Stimulated activated CD4-positive, alpha-beta T cell treated with anti-CD3 and anti-CD28 coated beads, Interleukin-12 subunit alpha, Interleukin-12 subunit beta, amount 100 ng/mL, for 48 hours (primary cell): ENCODE data around the gene KRT77.
"Not testable (repeated sequence)": the region's sequence is repeated elsewhere in the genome, so short reads cannot be mapped to it uniquely, and the experiment has no call there.

Source experiments
- DNase-seq, 3 donors: peaks; one replicate each; pipeline ENCODE4 v3.0.0-alpha.2; 2020; ENCODE audit warnings: low read depth in 2 of 3, low spot score in 1 of 3

KRT77 gene

GRCh38 chr12:52703424-52703823 lies at the start of gene KRT77:
TSS of gene KRT77 (minus strand) at chr12:52703524. CDS start at chr12:52703434, 90 bp downstream.
- DNase-seq, result no peak

GRCh38 chr12:52752516-52752915 lies 49.2 kb upstream of the KRT77 start:
- DNase-seq, result no peak

- DNase-seq, result no peak
These were observed 48.5 kb upstream of the KRT77 start for GRCh38 chr12:52751795-52752194.

GRCh38 chr12:52750532-52750931 lies 47.2 kb upstream of the KRT77 start:
- DNase-seq, result not testable (repeated sequence)

- DNase-seq, result no peak
These were observed 46.5 kb upstream of the KRT77 start for GRCh38 chr12:52749827-52750226.

- DNase-seq, result no peak
These were observed 45.3 kb upstream of the KRT77 start for GRCh38 chr12:52748578-52748977.

- DNase-seq, result no peak
These were observed 42.2 kb upstream of the KRT77 start for GRCh38 chr12:52745554-52745953.

- no peak for DNase-seq
These were observed 41.3 kb upstream of the KRT77 start for GRCh38 chr12:52744493-52745156.

GRCh38 chr12:52742822-52743457 lies 39.6 kb upstream of the KRT77 start:
- DNase-seq, result no peak

GRCh38 chr12:52742196-52742580 lies 38.9 kb upstream of the KRT77 start:
- no peak for DNase-seq

GRCh38 chr12:52741375-52742195 lies 38.3 kb upstream of the KRT77 start:
- DNase-seq, result peak; percentile 20 to 55 (median 42)

GRCh38 chr12:52740584-52740983 lies 37.3 kb upstream of the KRT77 start:
- no peak for DNase-seq

- DNase-seq, result no peak
These were observed 36.6 kb upstream of the KRT77 start for GRCh38 chr12:52739963-52740362.

GRCh38 chr12:52735816-52736632 lies 32.7 kb upstream of the KRT77 start:
- DNase-seq, result no peak

GRCh38 chr12:52735106-52735505 lies 31.8 kb upstream of the KRT77 start:
- no peak for DNase-seq

GRCh38 chr12:52730793-52731192 lies 27.5 kb upstream of the KRT77 start:
- no peak for DNase-seq

GRCh38 chr12:52730383-52730782 lies 27.1 kb upstream of the KRT77 start:
- no peak for DNase-seq

GRCh38 chr12:52729147-52729546 lies 25.8 kb upstream of the KRT77 start:
- no peak for DNase-seq

GRCh38 chr12:52728374-52728773 lies 25.1 kb upstream of the KRT77 start:
- DNase-seq, result no peak

GRCh38 chr12:52727037-52727436 lies 23.7 kb upstream of the KRT77 start:
- no peak for DNase-seq

- DNase-seq, result no peak
These were observed 23.1 kb upstream of the KRT77 start for GRCh38 chr12:52726451-52726850.
